T-cell (primary cell): ENCODE data around the gene POLG. TPM values are rescaled to one million over a fixed set of nuclear protein-coding genes. Genes with fewer than 3 reads are reported as not detected.
A peak's percentile ranks its signal among the peaks of the same experiment; 100 is the strongest.

Experiments
- ATAC-seq, 4 experiments: fragments of 200-7000 bp in 3 of 4; fragments of 150-1000 bp in 1 of 4; cut with Tn5 transposase; replicated peaks in 1 of 4; 1 replicate in 3 of 4; 2 replicates in 1 of 4; pipeline ENCODE4 v1.10.0; 2021; ENCODE audit warnings: moderate library complexity in 3 of 4, mild to moderate bottlenecking in 2 of 4, moderate number of reproducible peaks in 1 of 4
- CTCF ChIA-PET, 2 donors: fragments of 300-600 bp; sonication (Branson Sonifier 250); formaldehyde crosslinking; loops; one replicate each; lab custom pipeline; 2022; ENCODE audit warnings: antibody characterized with exemption in 2 of 2; lab: Charles Lee
- POLR2A ChIA-PET, 2 donors: fragments of 300-600 bp; sonication (Branson Sonifier 250); formaldehyde crosslinking; loops; one replicate each; lab custom pipeline; 2022; ENCODE audit warnings: antibody characterized with exemption in 2 of 2; lab: Charles Lee
- DNase-seq, 35 experiments: peaks; one replicate each; pipeline versions ENCODE4 v3.0.0 to v3.0.0-alpha.2; 2013 to 2023
- H3K27ac ChIP-seq: one replicate; pipeline ENCODE4 v1.5.1; 2013; ENCODE audit warnings: low read length
- H3K27me3 ChIP-seq, 2 experiments: replicated peaks in 1 of 2; 1 replicate in 1 of 2; 2 replicates in 1 of 2; pipeline versions ENCODE4 v1.6.1 to v1.7.0; 2013; ENCODE audit warnings: low read length in 1 of 2, mixed read lengths in 1 of 2; ENCODE audit not compliant: control insufficient read depth in 2 of 2, insufficient read depth in 2 of 2; ENCODE audit errors: extremely low read depth in 1 of 2
- H3K36me3 ChIP-seq, 2 donors: 1 replicate in 1 of 2; 2 replicates in 1 of 2; pipeline versions ENCODE4 v1.6.1 to v1.7.0; 2013; ENCODE audit warnings: low read length in 1 of 2; ENCODE audit not compliant: control insufficient read depth in 2 of 2, insufficient read depth in 1 of 2; ENCODE audit errors: extremely low read depth in 1 of 2
- H3K4me1 ChIP-seq, 2 experiments: 1 replicate in 1 of 2; 2 replicates in 1 of 2; pipeline versions ENCODE4 v1.6.1 to v1.7.0; 2013; ENCODE audit warnings: low read length in 2 of 2, mixed read lengths in 1 of 2; ENCODE audit not compliant: insufficient read depth in 2 of 2, control insufficient read depth in 1 of 2; ENCODE audit errors: extremely low read depth in 1 of 2
- H3K4me3 ChIP-seq, 2 donors: 1 replicate in 1 of 2; 2 replicates in 1 of 2; pipeline versions ENCODE4 v1.5.1 to v1.7.0; 2013; ENCODE audit warnings: mild to moderate bottlenecking in 2 of 2, low read length in 1 of 2, moderate library complexity in 1 of 2; ENCODE audit not compliant: control insufficient read depth in 1 of 2; ENCODE audit errors: extremely low read depth in 1 of 2
- H3K9me3 ChIP-seq: 2 replicates; pipeline ENCODE4 v1.7.0; 2013
- H3K27ac Mint-ChIP-seq, 2 donors: one replicate each; pipeline ENCODE4 v1.8.0; 2020 to 2021; ENCODE audit warnings: mild to moderate bottlenecking in 2 of 2, mixed read lengths in 2 of 2
- H3K27me3 Mint-ChIP-seq, 2 donors: one replicate each; pipeline ENCODE4 v1.8.0; 2021 to 2022; ENCODE audit warnings: mixed read lengths in 2 of 2
- H3K36me3 Mint-ChIP-seq: one replicate; pipeline ENCODE4 v1.8.0; 2021; ENCODE audit warnings: mixed read lengths
- H3K4me1 Mint-ChIP-seq, 3 donors: one replicate each; pipeline ENCODE4 v1.8.0; 2020 to 2022; ENCODE audit warnings: mixed read lengths in 3 of 3, mild to moderate bottlenecking in 1 of 3
- H3K4me3 Mint-ChIP-seq, 3 donors: one replicate each; pipeline ENCODE4 v1.8.0; 2020 to 2022; ENCODE audit warnings: mild to moderate bottlenecking in 3 of 3, mixed read lengths in 3 of 3, moderate library complexity in 3 of 3
- H3K9me3 Mint-ChIP-seq, 3 donors: one replicate each; pipeline ENCODE4 v1.8.0; 2020 to 2022; ENCODE audit warnings: mixed read lengths in 3 of 3
- WGBS: methylation state at CpG from one replicate; pipeline ENCODE4 v1.1.5; 2013; ENCODE audit warnings: missing lambda C conversion rate; ENCODE audit not compliant: insufficient coverage; 5-methylcytosine and 5-hydroxymethylcytosine counted together
- total RNA-seq, 35 experiments: library from RNA in 6 of 35; stranded (reverse) in 6 of 35; fragments of 120-200 nt in 1 of 35; gene quantifications; one replicate each; pipeline versions ENCODE4 v1.2.1 to v1.2.4 and lab custom pipeline; 2013 to 2026

Gene POLG
- total RNA-seq (100 to 1,000 TPM; 136 to 171 (median 165) TPM), total RNA-seq (lab: John Stamatoyannopoulos, UW) (135 to 260 (median 195) reads per million in 29 experiments)
- 92.4 TPM for total RNA-seq (2013)

GRCh38 chr15:89334510-89335297 lies at the start of gene POLG:
TSS of gene POLG (minus strand) at chr15:89334824. CDS start at chr15:89333754, 1,070 bp downstream.
- Histone ChIP-seq H3K4me1 (peaks cover 37 to 54% of the 10 kb centered on the region in 2 experiments), H3K27ac (peak within 1 kb of the TSS; percentile 73), H3K4me3 (peak within 1 kb of the TSS; percentile 81 to 90), H3K9me3 (no peaks in the 10 kb centered on the region), H3K36me3 (peaks cover 13 to 35% of the 10 kb centered on the region in 2 donors), H3K27me3 (no peaks in the 10 kb centered on the region)
- DNase-seq: peak; percentile 97 to 100 (median 99)
- no peaks in the 10 kb centered on the region for H3K9me3 Mint-ChIP-seq
- H3K4me3 Mint-ChIP-seq: peak within 1 kb of the TSS; percentile 88 to 95 (median 89)
- WGBS: under 1% methylated on average over 63 of the region's 85 CpGs
- peak within 1 kb of the TSS; percentile 97 to 98 for H3K27ac Mint-ChIP-seq
- H3K4me1 Mint-ChIP-seq: peaks cover 46 to 47% (median 47%) of the 10 kb centered on the region in 3 donors
- H3K27me3 Mint-ChIP-seq: peaks cover 4 to 5% of the 10 kb centered on the region in 2 donors
- peak; percentile 88 to 92 (median 91) for ATAC-seq
- H3K36me3 Mint-ChIP-seq: peaks cover 29% of the 10 kb centered on the region
- ChIA-PET POLR2A (no interaction called here), CTCF (interaction anchor here in 1 of 2 donors (0.6 to 1.4 kb wide), 3 partner anchors 24 to 128 kb away, joined by 3 to 7 read pairs (median 4); no protein-coding TSS in a partner anchor)

- Mint-ChIP-seq H3K9me3 (no peaks in the 10 kb centered on the region), H3K36me3 (no peaks in the 10 kb centered on the region), H3K4me3 (no peak overlapping the region), H3K27me3 (peaks cover 37 to 50% of the 10 kb centered on the region in 2 donors), H3K27ac (no peak overlapping the region), H3K4me1 (peaks cover 0 to 3% (median 2%) of the 10 kb centered on the region in 3 donors)
- DNase-seq (no peak), ATAC-seq (no peak)
- CTCF ChIA-PET: no interaction called here
- POLR2A ChIA-PET: no interaction called here
- no peaks in the 10 kb centered on the region for H3K9me3 ChIP-seq
- 67% methylated on average over 1 of the region's 3 CpGs for WGBS
- H3K4me3 ChIP-seq: no peak overlapping the region
- H3K27me3 ChIP-seq: peaks cover 11 to 42% of the 10 kb centered on the region in 2 experiments
- peaks cover 0 to 7% of the 10 kb centered on the region in 2 experiments for H3K4me1 ChIP-seq
- H3K27ac ChIP-seq: no peak overlapping the region
- peaks cover 0 to 2% of the 10 kb centered on the region in 2 donors for H3K36me3 ChIP-seq
Measured at GRCh38 chr15:89384176-89384604, 49.6 kb upstream of the POLG start.

GRCh38 chr15:89383365-89384175 lies 48.9 kb upstream of the POLG start:
- Mint-ChIP-seq H3K4me1 (peaks cover 0 to 3% (median 2%) of the 10 kb centered on the region in 3 donors), H3K36me3 (no peaks in the 10 kb centered on the region), H3K9me3 (no peaks in the 10 kb centered on the region), H3K27me3 (peaks cover 32 to 47% of the 10 kb centered on the region in 2 donors), H3K27ac (no peak overlapping the region), H3K4me3 (no peak overlapping the region)
- DNase-seq: no peak
- Histone ChIP-seq H3K27ac (no peak overlapping the region), H3K4me1 (peaks cover 0 to 12% of the 10 kb centered on the region in 2 experiments), H3K36me3 (no peaks in the 10 kb centered on the region), H3K9me3 (no peaks in the 10 kb centered on the region), H3K4me3 (no peak overlapping the region), H3K27me3 (peaks cover 11 to 39% of the 10 kb centered on the region in 2 experiments)
- ChIA-PET POLR2A (no interaction called here), CTCF (no interaction called here)
- 68% methylated on average over 9 of the region's 10 CpGs for WGBS
- ATAC-seq: no peak

- Histone ChIP-seq H3K4me1 (peaks cover 0 to 26% of the 10 kb centered on the region in 2 experiments), H3K36me3 (no peaks in the 10 kb centered on the region), H3K27ac (no peak overlapping the region), H3K27me3 (peaks cover 17 to 51% of the 10 kb centered on the region in 2 experiments), H3K9me3 (no peaks in the 10 kb centered on the region), H3K4me3 (no peak overlapping the region)
- WGBS: 79% methylated on average over 11 of the region's 11 CpGs
- H3K4me1 Mint-ChIP-seq: peaks cover 0 to 8% (median 5%) of the 10 kb centered on the region in 3 donors
- POLR2A ChIA-PET: no interaction called here
- peaks cover 40 to 59% of the 10 kb centered on the region in 2 donors for H3K27me3 Mint-ChIP-seq
- no peak overlapping the region for H3K27ac Mint-ChIP-seq
- no peaks in the 10 kb centered on the region for H3K36me3 Mint-ChIP-seq
- DNase-seq (no peak), ATAC-seq (no peak)
- H3K4me3 Mint-ChIP-seq: no peak overlapping the region
- no peaks in the 10 kb centered on the region for H3K9me3 Mint-ChIP-seq
- CTCF ChIA-PET: interaction anchor here (0.7 to 1.0 kb wide), 2 partner anchors 23 to 25 kb away, joined by 3 read pairs; no protein-coding TSS in a partner anchor
Measured at GRCh38 chr15:89381888-89382686, 47.5 kb upstream of the POLG start.

- Mint-ChIP-seq H3K27me3 (peaks cover 48 to 66% of the 10 kb centered on the region in 2 donors), H3K4me1 (peaks cover 0 to 10% (median 7%) of the 10 kb centered on the region in 3 donors), H3K27ac (no peak overlapping the region), H3K36me3 (no peaks in the 10 kb centered on the region), H3K9me3 (no peaks in the 10 kb centered on the region), H3K4me3 (no peak overlapping the region)
- ATAC-seq (no peak), DNase-seq (no peak)
- Histone ChIP-seq H3K27ac (no peak overlapping the region), H3K4me1 (peaks cover 0 to 27% of the 10 kb centered on the region in 2 experiments), H3K36me3 (no peaks in the 10 kb centered on the region), H3K4me3 (no peak overlapping the region), H3K9me3 (no peaks in the 10 kb centered on the region), H3K27me3 (peaks cover 23 to 57% of the 10 kb centered on the region in 2 experiments)
- ChIA-PET POLR2A (no interaction called here), CTCF (interaction anchor here (0.7 to 1.0 kb wide), 2 partner anchors 22 to 24 kb away, joined by 3 read pairs; no protein-coding TSS in a partner anchor)
- no CpG with 5 or more reads among the region's 3 CpGs for WGBS
Measured at GRCh38 chr15:89381331-89381730, 46.7 kb upstream of the POLG start.
